RPMI8226 (cell line): ENCODE data around the gene CRISPLD2.
A peak's percentile ranks its signal among the peaks of the same experiment; 100 is the strongest.

ENCODE experiments used
- DNase-seq: peaks from one replicate; pipeline ENCODE4 v3.0.0-alpha.2; 2015

Gene CRISPLD2

DNA sequence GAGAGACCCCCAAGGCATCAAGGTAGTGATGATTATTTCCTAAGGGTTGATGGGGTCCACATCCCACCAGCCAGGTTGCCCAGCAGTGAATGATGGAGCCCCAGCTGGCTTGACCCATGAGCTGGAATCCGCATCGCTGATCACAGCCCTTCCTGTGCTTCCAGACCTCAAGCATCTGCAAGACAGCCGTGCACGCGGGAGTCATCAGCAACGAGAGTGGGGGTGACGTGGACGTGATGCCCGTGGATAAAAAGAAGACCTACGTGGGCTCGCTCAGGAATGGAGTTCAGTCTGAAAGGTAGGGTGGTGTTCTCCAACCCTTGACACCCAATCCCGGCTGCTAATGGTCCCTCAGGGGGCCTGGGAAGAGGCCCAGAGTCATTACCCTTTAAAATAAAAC is 69.3 kb downstream of the CRISPLD2 start:
- no peak for DNase-seq

DNA sequence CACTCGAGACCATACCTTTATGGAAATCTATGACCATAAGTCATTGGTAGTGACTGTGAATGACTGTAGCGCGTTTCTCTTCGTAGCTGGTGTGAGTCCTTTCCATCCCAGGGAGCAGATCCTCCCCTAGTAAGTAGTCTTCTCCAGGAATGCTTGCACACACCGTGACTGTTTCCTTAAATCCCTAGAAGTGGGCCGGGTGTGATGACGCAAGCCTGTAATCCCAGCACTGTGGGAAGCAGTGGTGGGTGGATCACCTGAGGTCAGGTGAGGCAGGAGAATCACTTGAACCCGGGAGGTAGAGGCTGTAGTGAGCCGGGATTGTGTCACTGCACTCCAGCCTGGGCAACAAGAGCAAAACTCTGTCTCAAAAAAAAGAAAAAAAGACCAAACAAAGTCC is 70.6 kb downstream of the CRISPLD2 start:
- no peak for DNase-seq

DNA sequence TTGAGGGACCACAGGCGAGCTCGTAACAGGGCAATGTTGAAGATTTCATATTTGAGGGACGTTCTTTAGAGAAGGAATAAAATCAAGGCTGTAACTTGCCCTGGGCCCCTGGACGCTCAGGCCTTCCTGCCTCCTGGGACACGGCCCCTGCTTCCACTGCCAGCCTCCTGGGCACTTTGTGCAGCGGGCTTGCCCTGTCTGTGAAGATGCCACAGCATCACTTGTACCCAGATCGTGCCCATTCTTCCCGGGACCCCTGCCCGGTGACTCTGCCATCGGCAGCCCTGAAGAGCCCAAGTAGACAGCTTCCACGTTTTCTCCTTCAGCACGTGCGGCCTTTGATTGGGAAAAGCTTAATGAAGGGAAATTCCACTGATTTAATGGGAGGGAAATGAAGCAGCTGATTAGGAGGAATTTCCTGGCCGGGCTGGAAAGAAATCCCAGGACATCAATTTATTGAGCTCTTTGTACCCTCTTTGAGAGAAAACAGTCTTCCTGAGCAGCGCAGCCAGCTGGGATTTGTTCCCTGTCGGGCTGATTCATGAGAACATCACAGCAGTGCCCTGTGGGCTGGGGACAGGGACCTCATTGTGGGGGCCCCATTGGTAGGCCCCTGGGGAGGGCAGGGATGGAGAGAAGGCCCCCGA is 71.5 kb downstream of the CRISPLD2 start:
- no peak for DNase-seq

DNA sequence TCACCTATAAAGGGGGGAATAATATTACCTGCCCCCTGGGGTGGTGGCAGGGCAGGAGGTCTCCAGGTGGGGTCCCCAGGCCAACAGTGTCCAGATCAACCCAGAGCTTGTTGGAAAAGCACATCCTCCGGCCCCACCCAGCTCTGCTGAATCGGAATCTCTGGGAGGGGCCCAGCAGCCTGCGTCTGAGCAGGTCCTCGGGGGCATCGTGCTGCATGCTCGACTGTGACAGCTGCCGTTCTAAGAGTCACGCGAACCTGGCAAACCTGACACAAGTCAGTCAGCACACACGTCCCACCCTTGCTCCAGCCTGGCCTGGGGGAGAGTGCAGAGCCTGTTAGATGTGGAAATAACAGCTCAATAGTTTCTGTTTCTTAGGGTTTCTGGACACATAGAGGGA is 72.3 kb downstream of the CRISPLD2 start:
- DNase-seq: no peak

DNA sequence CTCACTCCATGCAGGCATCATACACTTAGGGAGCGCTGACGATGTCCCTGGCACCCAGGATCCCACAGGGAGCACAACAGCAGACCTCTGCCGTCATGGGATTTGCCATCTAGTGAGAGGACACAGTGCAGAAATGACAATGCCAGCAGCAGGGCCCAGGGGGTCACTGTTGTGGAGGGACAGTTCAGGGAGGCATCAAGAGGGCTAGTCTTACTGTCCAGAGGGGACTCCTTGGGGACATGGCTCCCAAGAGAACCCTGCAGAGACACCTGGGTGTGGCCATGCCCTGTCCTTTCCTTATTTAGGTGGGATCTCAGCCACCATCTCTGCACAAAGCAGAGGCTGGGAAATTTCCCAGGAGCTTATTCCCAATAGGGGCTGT is 73.7 kb downstream of the CRISPLD2 start:
- DNase-seq: no peak

DNA sequence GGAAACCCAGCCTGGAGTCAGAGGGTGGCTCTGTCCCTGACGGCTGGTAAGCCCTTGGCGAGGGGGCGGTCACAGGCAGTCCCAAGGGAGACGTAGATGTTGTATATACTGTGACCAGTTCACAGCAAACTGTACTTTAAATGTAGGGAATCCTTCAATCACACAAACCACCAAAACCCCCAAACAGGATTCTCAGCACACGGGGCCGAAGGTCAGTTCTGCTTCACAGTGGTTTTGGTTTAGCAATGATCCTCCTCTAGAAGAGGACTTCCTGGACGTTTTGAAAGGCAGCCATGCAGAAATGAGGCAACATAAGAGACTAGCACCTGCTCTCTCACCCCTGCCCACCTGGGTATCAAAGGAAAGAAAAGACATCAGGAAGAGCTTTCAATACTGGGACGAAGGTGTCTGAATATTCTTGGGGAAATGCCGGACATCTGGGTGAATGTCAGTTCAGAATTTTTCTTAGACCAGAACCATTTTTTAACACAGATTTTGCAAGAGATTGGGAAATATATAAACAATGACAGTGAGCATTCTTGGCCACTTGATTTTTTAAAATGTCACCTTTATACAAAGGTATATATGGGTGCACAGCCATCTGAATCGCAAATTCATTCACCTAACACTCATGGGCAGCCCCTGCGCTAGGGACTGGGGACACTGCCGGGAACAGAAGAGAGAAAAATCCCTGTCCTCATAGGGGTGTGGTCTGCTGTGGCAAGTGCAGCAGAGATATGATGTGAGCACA is 74.2 kb downstream of the CRISPLD2 start:
- no peak for DNase-seq

DNA sequence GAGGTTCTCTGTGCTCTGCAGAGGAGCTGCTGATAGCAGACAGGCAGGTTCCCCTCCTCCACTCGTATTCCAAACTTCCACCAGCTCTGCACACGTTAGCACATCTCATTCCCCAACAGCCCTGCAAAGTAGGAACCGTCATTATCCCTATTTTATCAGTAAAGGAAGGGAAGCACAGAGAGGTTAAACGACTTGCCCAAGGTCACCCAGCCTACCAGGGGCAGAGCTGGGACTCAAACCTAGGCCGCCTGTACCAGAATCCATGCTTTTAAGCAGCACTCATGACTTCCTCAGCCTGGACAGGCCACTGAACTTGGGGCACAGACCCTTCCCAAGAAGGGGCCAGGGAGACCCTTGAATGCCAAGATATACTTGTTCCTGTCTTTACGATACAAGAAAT is 75.2 kb downstream of the CRISPLD2 start:
- no peak for DNase-seq

DNA sequence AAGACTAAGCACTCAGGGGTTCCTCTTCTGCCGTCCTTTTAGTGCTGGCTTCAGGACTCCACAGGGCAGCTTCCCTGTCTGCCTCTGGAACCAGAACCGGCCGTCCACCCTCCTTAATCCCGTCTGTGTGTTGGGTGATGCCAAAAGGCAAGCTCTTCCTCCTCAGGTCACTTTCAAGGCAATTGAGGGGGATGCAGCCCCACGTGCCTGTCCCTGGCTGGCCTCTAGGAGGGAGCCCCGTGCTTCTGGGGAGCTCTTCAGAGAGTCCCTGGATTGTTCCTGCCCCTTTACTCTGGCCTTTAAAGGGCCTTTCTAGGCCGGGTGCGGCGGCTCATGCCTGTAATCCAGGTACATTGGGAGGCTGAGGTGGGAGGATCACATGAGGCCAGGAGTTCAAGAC is 77.1 kb downstream of the CRISPLD2 start:
- DNase-seq: no peak

DNA sequence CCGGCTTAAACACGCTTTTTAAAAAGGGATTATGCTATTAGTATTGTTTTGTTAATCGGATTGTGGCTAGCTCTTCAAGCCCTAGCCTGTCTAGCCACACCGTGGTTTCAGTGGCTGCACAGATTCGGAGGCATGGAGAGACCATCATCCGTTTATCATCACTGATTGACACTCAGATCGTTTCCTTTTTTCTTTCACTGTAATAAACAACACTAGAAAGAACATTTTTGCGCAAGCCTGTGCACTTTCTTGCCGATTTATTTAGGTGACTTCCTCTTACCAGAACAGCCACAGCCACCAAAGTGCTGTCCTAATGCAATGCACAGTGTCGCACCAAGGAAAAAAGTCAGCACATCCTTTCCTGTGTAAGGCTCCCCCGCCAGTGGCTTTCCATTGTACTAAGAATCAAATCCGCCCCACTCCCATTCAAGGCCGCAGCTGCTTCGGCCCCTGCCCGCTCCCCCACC is 78.2 kb downstream of the CRISPLD2 start:
- DNase-seq: no peak

DNA sequence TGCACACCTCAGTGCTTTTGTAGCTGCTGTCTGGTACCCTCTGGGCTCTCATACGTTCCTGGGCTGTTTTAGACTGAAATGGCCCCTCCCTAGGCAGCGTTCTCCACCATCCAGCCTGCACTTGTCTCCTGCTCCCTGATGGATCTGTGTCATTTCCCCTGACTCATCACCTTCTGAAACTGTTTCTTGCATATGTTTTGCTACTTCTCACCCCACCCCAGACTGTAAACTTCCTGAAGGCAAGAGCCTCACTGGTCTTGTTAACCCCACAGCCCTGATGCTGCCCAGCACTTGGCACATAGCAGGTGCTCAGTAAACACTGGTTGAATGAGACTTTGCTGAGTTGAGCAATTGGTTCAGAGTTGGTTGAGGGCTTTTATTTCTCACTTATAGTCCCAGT is 78.7 kb downstream of the CRISPLD2 start:
- DNase-seq: no peak

DNA sequence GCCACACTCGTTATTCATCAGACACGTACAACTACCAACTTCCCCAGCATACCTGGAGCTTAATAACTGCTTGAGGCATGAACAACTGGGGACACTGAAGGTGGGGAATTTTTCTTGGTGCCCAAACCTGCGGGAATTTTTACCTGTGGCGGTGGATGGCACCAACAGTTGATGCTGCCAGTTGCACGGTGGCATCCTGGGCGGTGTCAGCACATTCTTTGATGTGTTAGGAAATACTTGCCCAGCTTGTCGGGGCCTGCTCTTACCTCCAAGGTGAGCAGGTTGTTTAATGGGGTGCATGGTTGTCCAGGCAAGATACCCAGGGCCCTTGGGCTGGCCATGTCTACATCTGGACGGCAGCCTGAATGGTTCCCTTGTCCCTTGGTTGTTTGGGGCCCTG is 79.6 kb downstream of the CRISPLD2 start:
- no peak for DNase-seq

DNA sequence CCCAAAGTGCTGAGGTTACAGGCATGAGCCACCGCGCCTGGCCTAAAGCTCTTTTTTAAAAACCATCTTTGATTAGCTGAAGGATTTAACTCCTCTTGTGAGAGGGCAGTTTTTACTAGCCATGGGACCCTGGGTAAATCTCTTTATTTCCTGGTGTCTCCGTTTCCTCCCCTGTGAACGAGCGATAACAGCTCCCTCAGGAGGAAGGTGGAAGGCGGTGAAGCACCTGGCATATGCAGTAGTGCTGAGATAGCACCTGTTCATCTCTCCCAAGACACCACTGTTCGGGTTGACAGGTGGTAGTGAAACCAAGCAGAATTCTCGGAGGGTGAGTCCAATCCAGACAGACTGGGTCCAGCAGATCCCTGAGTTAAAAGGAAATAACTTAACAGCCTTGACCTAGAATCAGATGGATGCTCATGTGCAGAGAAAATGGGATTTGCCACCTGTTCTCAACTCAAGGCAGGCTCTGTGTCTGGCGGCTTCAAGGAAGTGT is 86.2 kb downstream of the CRISPLD2 start:
- peak; percentile 41 for DNase-seq

DNA sequence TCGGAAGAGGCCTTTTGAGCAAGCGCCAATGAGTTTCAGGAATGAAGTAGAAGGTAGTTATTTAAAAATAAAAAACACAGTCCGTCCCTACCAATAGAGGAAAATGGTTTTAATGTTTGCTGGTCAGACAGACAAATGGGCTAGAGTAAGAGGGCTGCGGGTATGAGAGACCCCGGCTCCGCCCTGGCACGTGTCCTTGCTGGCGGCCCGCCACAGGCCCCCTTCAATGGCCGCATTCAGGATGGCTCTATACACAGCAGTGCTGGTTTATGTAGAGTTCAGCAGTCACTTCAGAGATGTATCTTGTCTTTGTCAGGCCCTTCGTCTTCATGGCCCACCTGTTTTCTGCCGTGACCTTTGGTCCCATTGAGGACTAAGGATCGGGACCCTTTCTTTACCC is 87.3 kb downstream of the CRISPLD2 start:
- no peak for DNase-seq

DNA sequence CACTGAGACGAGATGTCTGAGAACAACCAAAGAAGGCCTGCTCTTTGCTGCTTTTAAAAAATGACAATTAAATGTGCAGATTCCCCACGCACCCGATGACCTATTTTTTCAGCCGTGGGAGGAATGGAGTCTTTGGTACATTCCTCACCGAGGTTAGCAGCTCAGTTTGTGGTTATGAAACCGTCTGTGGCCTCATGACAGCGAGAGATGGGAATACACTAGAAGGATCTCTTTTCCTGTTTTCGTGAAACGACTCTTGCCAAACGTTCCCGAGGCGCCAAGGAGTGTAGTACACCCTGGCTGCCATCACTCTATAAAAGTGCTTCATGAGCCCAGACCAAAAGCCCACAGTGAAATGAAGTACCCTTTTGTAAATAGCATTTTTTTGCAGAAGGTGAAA is 87.8 kb downstream of the CRISPLD2 start:
- no peak for DNase-seq

DNA sequence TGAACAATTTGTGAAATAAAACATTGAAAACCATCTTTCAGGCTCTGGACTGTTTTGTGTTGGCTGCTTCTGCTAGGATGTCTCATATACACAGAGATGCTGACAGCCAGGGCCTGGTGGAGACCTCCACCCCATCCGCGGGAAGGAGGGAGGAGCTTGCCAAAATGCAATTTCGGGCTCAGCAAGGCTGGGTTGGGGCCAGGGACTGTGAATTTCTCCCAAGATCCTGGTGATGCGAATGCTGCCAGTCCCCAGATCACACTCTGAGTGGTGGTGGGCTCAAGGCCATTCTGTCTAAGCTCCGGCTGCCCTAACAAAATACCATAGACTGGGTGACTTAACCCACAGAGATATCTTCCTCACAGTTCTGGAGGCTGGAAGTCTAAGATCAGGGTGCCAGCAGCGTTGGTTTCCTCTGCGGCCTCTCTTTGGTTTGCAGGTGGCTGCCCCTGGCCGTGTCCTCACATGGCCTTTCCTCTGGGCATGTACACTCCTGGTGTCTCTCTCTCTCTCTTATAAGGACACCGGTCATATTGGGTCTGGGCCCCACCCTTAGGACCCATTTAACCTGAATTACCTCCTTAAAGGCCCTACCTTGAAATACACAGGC is 89.8 kb downstream of the CRISPLD2 start:
- DNase-seq: no peak

DNA sequence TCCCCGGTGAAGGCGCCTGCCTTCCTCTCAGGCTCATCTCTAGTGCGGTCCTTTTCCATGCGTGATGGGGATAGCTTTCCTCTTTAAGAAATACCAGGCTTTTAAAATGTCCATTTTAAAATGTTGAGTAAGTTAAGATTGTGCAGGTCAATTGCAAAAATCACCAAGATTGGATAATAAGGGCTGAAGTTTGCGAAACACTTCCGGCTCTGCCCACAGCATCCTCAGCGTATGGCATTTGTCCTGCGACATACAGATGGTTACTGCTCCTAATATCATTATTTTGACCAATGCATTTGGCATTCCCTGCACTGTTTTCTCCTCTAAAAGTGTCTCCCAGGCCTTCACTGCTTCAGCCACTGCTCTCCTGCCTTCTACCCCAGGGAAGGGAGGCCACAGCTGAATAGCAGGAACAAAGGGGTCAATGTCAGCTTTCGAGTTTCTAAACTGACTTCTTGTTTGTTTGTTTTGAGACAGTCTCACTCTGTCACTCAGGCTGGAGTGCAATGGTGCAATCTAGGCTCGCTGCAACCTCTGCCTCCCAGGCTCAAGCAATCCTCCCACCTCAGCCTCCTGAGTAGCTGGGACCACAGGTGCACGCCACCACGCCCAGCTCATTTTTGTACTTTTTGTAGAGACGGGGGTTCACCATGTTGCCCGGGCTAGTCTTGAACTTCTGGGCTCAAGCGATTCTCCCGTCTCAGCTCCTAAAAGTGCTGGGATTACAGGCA is 91.9 kb downstream of the CRISPLD2 start:
- DNase-seq: no peak

DNA sequence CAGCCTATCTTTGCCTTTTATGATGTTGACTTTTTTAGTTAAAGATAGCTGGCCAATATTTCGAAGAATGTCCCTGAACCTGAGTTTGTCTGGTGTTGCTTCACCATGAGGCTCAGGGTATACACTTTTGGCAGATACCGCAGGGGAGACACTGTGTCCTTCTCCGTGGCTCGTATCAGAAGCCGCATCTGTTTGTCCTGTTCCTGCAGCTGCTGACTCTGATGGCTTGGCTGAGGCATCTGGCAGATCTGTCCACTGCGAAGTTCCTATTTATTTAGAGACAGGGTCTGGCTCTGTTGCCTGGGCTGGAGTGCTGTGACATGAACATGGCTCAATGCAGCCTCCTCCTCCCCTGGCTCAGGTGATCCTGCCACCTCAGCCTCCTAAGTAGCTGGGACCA is 93.5 kb downstream of the CRISPLD2 start:
- no peak for DNase-seq

DNA sequence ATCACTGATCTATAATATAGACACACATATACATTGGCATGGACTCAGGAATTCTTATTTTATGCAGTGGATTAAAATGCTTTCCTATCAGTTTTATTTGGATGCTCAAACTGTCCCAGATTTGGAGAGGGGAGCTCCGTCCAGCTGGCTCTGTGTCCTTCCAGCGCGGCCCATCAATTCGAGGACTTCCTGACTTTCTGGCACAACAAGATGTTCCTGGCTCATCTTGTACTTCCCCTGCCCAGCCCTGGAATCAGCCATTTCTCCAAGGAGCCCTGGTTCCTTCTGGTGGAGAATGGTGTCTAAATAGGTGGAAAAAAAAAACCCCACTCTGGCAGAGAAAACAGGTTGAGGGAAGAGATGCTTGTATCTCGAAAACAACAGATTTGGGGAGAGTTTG is 94.5 kb downstream of the CRISPLD2 start:
- no peak for DNase-seq

DNA sequence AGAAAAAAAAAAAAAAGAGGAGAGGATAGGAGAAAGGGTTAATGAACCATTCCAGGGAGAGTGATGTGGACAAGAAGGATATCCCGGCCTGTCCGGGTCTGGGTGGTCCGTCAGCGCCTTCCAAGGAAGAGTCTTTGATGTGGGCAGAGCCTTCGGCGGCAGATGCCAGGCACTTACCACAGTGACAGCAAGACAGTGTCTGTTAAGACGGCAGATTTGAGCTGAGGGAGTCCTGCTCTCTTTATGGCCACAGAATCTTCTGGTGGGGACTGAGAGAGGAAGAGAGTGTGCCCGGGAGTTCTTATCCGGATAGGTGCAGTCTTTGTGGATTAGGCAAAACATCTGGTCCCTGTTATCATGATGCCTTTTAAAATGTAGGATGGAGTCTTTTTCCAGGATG is 96.4 kb downstream of the CRISPLD2 start:
- no peak for DNase-seq

DNA sequence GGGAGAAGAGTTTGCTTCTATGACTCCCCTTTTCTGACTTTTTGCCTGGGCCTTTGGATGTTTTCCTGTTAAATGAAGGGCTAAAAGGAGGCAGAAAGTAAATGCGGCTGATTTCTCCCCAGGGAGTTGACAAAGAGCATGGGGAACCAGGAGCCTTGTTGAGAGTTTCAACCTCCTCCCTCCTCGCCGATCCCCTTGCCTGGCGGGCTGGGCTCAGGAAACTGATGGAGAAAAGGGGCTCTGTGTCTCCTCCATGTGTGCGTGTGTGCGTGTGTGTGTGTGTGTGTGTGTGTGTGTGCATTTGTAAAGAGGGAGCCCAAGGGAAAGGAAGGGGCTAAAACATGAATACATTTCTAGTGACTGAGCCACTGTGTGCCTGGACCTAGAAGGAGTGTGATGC is 97.1 kb downstream of the CRISPLD2 start:
- no peak for DNase-seq

DNA sequence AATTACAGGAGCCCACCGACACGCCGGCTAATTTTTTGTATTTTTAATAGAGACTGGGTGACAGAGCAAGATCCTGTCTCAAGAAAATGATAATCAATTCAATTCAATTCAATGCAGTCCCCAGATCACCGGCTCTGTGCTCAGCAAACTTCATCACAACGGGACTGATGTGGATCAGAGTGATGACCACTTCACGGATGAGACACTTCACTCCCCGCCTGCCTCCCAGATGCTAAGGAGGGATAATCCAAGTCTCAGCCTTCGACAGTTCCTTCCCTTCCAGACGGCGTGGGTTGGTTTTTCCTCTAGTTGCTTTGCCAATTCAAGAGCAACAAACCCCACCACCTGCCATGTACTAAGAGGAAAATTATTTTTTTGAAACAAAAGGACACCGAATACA is 97.7 kb downstream of the CRISPLD2 start:
- DNase-seq: no peak

DNA sequence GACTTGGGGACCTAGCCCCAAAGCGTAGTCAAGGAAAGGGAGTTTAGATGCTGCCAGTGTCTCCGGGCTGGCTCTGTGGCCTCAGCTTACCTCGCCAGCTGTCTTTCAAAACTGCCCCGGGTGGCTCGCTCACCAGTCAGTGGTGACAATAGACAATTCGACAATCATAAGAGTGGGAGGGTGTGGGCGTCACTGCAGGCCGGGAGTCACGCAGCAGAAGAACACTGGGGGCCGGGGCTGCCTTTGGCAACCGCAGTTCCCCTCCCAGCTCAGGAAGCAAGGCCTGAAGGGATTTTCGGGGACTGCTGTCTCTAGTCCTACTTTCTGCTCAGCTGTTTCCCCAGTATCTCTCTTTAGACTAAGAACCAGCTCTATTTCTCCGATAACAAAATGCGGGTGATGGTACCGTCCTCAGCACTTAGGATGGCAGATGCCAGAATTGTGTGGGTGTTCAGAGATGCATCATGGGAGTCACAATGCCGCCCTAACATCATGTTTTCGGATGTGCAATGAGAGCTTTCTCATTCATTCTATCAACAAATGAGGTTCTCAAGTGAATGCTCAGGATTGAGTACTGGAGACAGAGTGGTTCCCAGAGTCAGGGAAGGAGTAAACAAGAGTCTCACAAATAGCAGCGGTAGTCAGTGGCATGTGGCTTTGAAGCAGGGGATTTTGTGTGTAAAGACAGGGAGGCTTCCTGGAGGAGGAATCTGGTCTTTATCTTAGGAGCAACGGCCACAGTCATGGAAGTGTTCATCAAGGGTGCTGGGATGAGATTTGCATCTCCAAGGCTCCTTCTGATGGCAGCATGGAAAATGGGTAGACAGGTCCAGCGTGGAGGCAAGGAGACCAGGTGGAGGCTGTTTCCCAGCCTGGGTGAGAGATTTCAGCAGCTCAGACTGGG is 98.5 kb downstream of the CRISPLD2 start:
- no peak for DNase-seq
